HK-2 (cell line): ENCODE data around the gene CFAP43.
A peak's percentile ranks its signal among the peaks of the same experiment; 100 is the strongest.

ENCODE experiments used
- DNase-seq: peaks from one replicate; pipeline ENCODE4 v3.0.0-alpha.2; 2018; ENCODE audit not compliant: unreplicated experiment

CFAP43 gene

DNA sequence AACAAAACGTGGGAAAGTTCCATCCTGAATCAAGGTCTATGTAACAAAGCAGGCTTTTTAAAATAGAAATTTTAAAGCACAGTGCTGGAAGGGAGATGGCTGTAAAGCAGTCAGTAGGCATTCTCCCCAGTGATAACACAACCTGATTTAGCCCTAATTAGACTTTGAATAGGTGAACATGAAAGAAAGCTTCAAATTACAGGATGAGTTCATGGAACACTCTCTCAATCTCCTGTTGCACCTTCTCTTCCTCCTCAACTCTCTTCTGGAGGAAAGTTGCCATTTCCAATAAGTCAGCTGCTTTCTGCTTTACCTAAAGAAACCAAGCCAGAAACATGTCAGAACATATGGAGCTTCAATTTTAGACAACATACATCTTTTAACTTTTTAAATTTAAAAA, 90.1 kb downstream of the CFAP43 start:
- DNase-seq: no peak

- no peak for DNase-seq
Observed at GRCh38 chr10:104139221-104139620, 92.9 kb downstream of the CFAP43 start.

GRCh38 chr10:104138131-104138530, 94.0 kb downstream of the CFAP43 start:
- no peak for DNase-seq

DNA sequence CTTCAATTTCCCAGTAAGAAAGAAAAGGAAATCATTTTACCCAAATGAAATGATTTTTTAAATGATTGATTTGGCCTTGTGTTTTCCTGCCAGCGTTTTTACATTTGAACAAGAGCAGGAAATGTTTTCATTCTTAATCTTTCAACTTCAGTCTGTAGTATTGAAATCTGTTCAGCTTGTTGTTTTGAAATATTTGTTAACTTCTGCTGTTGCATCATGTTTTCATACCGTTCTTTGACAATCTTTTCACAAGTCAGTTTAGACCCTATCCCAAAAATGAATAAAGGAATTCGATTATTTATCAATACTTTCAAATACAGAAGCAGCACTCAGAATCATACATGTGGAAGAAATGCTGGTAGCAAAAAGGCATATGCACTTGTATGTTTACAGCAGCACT, 102.1 kb downstream of the CFAP43 start:
- DNase-seq: no peak

DNA sequence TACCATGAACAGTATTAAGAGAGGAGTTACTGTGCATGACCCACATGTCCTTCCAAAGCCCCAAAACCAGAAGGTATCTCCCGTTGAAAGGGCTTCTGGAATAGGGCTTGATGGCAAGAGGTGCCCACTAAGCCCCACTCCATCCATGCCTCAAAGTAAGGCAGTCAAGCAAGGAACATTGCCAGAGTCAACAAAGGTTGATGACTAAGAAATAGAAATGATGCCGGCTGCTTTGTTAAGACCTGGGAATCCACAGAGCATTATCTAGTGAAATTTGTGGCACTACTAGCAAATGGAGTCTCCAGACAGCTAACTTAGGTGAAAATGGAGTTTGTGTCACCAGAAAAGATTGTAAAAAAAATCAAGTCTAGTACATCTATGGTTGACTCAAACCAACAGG, 104.0 kb downstream of the CFAP43 start:
- no peak for DNase-seq

- no peak for DNase-seq
Observed at GRCh38 chr10:104127411-104127810, 104.8 kb downstream of the CFAP43 start.

DNA sequence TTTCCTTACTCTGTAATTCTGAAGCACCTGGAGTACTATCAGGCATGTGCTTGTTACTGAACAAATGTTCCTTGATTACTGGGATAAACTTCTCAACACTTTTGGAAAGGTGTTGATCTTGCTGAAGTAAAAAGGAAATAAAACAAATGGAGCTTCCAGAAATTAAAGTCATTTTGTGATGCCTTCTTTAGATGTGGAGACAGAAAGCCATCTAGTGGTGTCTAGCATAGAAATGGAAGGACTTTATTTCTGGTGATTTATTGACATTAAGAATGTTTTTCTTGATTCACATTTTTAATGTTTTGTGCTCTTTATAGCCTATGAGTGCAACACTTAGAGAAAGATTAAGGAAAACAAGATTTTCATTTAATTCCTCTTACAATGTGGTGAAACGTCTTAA, 108.8 kb downstream of the CFAP43 start:
- no peak for DNase-seq

- DNase-seq: no peak
Observed at GRCh38 chr10:104122225-104123107, 109.7 kb downstream of the CFAP43 start.

- peak; percentile 100 for DNase-seq
Observed at GRCh38 chr10:104121485-104122224, 110.5 kb downstream of the CFAP43 start, which contains the start of gene SFR1. TSS of gene SFR1 (plus strand) at chr10:104122171. CDS start at chr10:104122184, 13 bp downstream.

DNA sequence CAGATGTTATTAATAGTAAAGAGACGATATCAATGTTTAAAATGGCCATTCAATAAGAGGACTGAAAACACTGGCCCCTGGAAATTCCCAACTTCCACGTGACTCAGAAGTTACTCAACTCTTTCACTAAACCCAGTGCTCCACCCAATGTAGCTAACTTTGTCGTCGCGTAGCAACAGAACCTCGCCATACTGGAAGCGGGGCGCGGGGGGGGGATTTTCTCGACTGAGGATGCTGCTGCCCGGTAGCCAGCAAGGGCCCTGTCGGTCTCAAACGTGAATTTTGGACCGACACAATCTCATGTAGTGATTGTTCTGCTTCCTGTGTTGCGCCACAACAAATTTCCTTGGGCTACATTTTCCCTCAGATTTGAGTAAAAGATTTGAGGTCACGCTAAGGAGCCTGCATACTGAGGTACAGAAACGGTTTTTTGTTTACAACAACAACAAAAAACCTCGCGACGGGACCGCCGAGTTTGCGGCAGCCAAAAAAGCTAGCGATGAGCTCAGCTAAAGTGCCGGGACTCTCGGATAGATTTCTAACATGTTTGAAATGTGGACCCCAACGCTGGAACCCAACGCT, 111.2 kb downstream of the CFAP43 start:
- peak; percentile 90 for DNase-seq

GRCh38 chr10:104120512-104120902, 111.7 kb downstream of the CFAP43 start:
- no peak for DNase-seq

GRCh38 chr10:104119996-104120395, 112.2 kb downstream of the CFAP43 start:
- DNase-seq: no peak

DNA sequence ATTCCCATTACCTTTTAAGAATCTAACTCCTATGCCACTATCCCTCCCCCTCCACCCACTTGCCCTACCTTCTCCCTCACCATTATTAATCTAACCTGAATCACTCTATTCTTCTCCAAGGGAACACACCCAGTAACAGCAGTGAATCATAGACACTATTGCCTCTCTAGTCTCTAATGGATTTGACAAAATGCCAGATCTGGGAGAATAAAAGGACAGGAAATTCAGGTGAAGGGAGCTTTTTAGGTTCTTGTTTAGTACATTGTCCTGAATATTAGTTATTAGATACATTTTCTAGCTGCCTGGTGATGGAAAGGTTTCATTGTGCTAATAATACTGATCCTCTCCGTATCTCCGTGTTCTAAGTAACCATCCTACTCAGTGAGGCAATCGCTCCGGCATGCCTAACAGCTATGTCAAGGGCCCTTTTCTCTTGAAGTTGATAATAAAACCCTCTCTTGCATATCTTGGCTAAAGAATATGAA, 114.3 kb downstream of the CFAP43 start:
- DNase-seq: peak; percentile 46

DNA sequence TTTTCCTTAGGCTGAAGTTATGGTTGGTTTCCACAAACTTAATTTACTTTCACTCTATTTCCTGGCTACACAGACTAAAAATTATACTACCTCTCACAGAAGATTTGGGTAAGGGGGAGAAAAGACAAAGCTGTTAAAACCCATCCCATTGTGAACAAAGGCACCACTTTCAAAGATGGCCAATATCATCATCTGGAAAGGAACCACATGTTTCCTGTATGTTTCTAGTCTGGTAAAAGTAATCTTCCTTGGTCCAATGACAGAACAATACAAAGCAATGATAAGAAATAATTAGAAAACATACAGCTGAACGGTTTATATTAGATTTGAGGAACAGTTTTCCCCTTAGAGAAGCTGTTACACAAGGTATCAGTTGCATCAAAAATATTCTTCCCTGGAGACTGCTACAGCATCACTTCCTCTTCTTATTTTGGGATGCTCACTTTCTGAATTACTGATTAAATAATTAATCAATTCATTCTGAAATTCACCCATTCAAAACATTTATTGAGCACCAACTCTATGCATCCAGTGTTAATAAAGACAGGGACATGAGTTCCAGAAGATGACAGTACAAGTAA, 118.7 kb downstream of the CFAP43 start:
- no peak for DNase-seq

- DNase-seq: no peak
Observed at GRCh38 chr10:104109908-104110662, 122.1 kb downstream of the CFAP43 start.

DNA sequence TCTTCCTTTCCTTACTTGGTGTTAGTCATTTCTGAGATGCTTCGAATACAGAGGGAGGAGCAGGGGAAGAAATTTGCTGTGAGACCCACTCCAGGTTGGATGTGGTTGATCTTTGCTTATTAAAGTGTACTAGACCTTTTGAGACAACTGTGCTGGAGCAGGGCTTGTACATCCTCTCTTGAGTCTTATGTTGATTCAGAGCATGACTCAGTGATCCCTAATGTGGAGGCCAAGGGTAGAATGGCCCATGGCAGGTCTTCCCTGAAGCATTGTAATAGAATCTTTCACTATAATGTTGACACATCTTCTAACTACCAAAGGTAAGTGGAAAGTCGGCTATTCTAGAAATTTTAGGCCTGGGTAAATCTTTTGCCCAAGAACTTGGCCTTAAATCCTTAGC, 127.2 kb downstream of the CFAP43 start:
- DNase-seq: no peak

GRCh38 chr10:104104418-104104817, 127.7 kb downstream of the CFAP43 start:
- no peak for DNase-seq

GRCh38 chr10:104103956-104104355, 128.2 kb downstream of the CFAP43 start:
- no peak for DNase-seq

DNA sequence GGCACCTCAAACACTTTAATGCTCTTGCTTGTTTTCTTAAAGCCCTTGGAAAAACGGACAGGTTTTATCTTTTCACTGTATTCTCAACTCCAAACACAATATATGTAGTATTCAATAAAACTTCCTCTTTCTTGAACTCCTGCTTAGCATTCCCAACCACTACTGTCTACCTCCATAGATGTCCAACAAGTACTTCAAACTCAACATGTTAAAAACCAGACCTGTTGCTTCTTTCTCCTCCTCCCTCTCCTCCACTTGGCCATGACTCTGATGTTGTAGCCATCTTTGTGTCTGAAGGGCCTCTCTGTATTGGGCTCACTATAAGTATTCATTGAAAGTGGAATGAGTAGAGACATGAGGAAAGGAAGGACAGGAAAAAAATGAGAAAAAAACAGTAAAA, 130.3 kb downstream of the CFAP43 start:
- DNase-seq: no peak

DNA sequence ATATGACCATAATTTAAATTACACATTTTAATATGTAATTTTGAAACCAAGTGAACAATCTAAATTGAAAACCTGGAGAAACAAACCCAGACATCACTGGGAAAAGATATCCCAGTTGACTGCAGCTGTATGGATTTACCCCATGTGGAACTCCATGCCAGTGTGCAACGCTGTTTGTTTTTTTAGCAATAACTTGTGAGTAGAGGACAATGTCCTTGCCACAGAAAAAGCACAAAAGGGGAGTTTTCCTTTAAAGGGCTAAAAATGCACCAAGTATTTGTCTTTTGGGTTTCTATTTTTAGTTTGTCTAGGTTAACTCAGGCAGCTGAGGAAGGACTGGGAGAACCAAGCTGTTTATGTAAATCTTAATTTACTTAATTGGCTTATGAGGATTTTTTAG, 131.4 kb downstream of the CFAP43 start:
- DNase-seq: no peak

GRCh38 chr10:104099941-104100340, 132.2 kb downstream of the CFAP43 start:
- DNase-seq: no peak
